ENCODE results near the gene UCP1.

GRCh38 chr4:140533951-140534480, 34.7 kb downstream of the UCP1 start:
- TF ChIP-seq REST (tag by site-specific recombination; IDR thresholded peaks at IDR 0.05) (no peak), PRDM1 (tag by site-specific recombination; IDR thresholded peaks at IDR 0.05) (no peak), CTCF (tag by site-specific recombination; IDR thresholded peaks at IDR 0.05) (no peak), TCF7L2 (IDR thresholded peaks at IDR 0.05; ENCODE audit: borderline replicate concordance, low read depth, low read length) (no peak), KLF16 (tag by site-specific recombination; IDR thresholded peaks at IDR 0.05) (no peak), ZBTB1 (tag by site-specific recombination; IDR thresholded peaks at IDR 0.05) (no peak), MYNN (tag by site-specific recombination; IDR thresholded peaks at IDR 0.05; ENCODE audit: borderline replicate concordance) (no peak), ZBTB8A (tag by site-specific recombination; IDR thresholded peaks at IDR 0.05) (no peak), ZNF514 (tag by site-specific recombination; IDR thresholded peaks at IDR 0.05) (no peak)
